Spleen (tissue), 11 donors: Measurements from ENCODE around the gene PRKCA. TPM values are rescaled to one million over a fixed set of nuclear protein-coding genes. Genes with fewer than 3 reads are reported as not detected.

Source experiments
- DNase-seq: peaks from one replicate; pipeline ENCODE4 v3.0.0-alpha.2; 2020
- H3K27ac ChIP-seq, 8 donors: fragments of 200-600 bp; sonication (generic) in 7 of 8; 1 replicate in 4 of 8; 2 replicates in 4 of 8; pipeline versions ENCODE4 v1.5.0 to v1.8.0; 2016 to 2021; ENCODE audit warnings: inconsistent platforms in 4 of 8, mild to moderate bottlenecking in 4 of 8, moderate library complexity in 1 of 8
- H3K27me3 ChIP-seq, 7 donors: fragments of 200-600 bp; sonication (generic) in 6 of 7; replicated peaks in 1 of 7; 1 replicate in 4 of 7; 2 replicates in 3 of 7; pipeline versions ENCODE4 v1.5.0 to v1.8.0; 2016 to 2021; ENCODE audit warnings: inconsistent platforms in 3 of 7, mild to moderate bottlenecking in 1 of 7
- H3K36me3 ChIP-seq, 6 donors: fragments of 200-600 bp; sonication (generic) in 5 of 6; 1 replicate in 4 of 6; 2 replicates in 2 of 6; pipeline versions ENCODE4 v1.5.0 to v1.8.0; 2016 to 2021; ENCODE audit warnings: inconsistent platforms in 2 of 6
- H3K4me1 ChIP-seq, 6 donors: fragments of 200-600 bp; sonication (generic) in 5 of 6; 1 replicate in 3 of 6; 2 replicates in 3 of 6; pipeline versions ENCODE4 v1.5.0 to v1.8.0; 2016 to 2021; ENCODE audit warnings: inconsistent platforms in 3 of 6
- H3K4me3 ChIP-seq, 8 donors: fragments of 200-600 bp; sonication (generic) in 7 of 8; 1 replicate in 4 of 8; 2 replicates in 4 of 8; pipeline versions ENCODE4 v1.5.0 to v1.8.0; 2016 to 2021; ENCODE audit warnings: inconsistent platforms in 4 of 8, mild to moderate bottlenecking in 4 of 8, moderate library complexity in 2 of 8
- H3K9me3 ChIP-seq, 8 donors: fragments of 200-600 bp; sonication (generic) in 7 of 8; 1 replicate in 4 of 8; 2 replicates in 4 of 8; pipeline versions ENCODE4 v1.5.0 to v1.8.0; 2016 to 2021; ENCODE audit warnings: inconsistent platforms in 4 of 8
- CTCF ChIP-seq, 11 experiments: fragments of 200-600 bp in 7 of 11; fragments of 450-650 bp in 4 of 11; sonication (generic) in 4 of 11; IDR thresholded peaks in 8 of 11; conservative IDR thresholded peaks in 3 of 11; 1 replicate in 7 of 11; 2 replicates in 4 of 11; pipeline versions ENCODE4 v1.4.0 to v1.8.0; 2016 to 2021; ENCODE audit warnings: antibody characterized with exemption in 11 of 11, inconsistent platforms in 4 of 11, mild to moderate bottlenecking in 1 of 11
- POLR2A ChIP-seq, 3 donors: fragments of 450-650 bp; IDR thresholded peaks; one replicate each; pipeline ENCODE4 v1.5.1; 2017; ENCODE audit warnings: antibody characterized with exemption in 3 of 3, mild to moderate bottlenecking in 1 of 3
- POLR2AphosphoS5 ChIP-seq, 3 donors: sonication (generic); formaldehyde crosslinking; IDR thresholded peaks; one replicate each; pipeline ENCODE4 v1.5.1; 2017; ENCODE audit warnings: antibody characterized with exemption in 3 of 3
- WGBS, 5 donors: extraction: QIAGEN DNeasy Blood & Tissue Kit in 3 of 5; methylation state at CpG; one replicate each; pipeline versions ENCODE4 v1.1.5 to v1.1.7; 2013 to 2018; 5-methylcytosine and 5-hydroxymethylcytosine counted together
- intact Hi-C: fragments of 100-400 bp; cut with DNase I; formaldehyde crosslinking; loops from one replicate; pipeline ENCODE4 v1.15.0; 2023; ENCODE audit warnings: low total_unique reads
- polyA plus RNA-seq, 3 donors: library from polyadenylated mRNA; stranded (reverse); fragments of 200-250 nt; gene quantifications; one replicate each; pipeline ENCODE4 v1.2.1, GENCODE V29; 2013
- total RNA-seq, 7 donors: library from RNA; depleted of rRNA in 3 of 7; stranded (reverse); fragments of >200 nt in 3 of 7; fragmentation: NEBNext Ultra II Directional in 4 of 7; extraction: Animal tissue kit (Norgen Biotek cat#: 25700) in 4 of 7; gene quantifications; one replicate each; pipeline versions ENCODE4 v1.1.0 to v1.2.1, GENCODE V29; 2016 to 2021
- donor health status: healthy with polysubstance abuse.
- donor health status: DM: no; HTN: no; CAD: no; lungs with moderate emphysema.
- donor health status: DM: no; HTN: no; CAD: no.
- donor health status: Bipolar disorder and iron deficiency.
- donor health status: healthy.
- donor health status: DM: no; HTN: no; CAD: no.
- donor health status: DM: yes; HTN: yes; CAD: no.

Gene PRKCA
- total and polyA plus RNA-seq, 10 donors = 1.7 to 59.7 (median 31.2) TPM

GRCh38 chr17:66299711-66300110, 2.7 kb upstream of the PRKCA start:
- H3K27me3 ChIP-seq = peaks cover 0 to 34% (median 3%) of the 10 kb centered on the region in 7 donors
- 89 to 99% (median 94%) methylated on average over 4 of the region's 4 CpGs for WGBS, 5 donors
- no peak overlapping the region for H3K4me3 ChIP-seq
- no peaks in the 10 kb centered on the region for H3K9me3 ChIP-seq
- peaks cover 0 to 37% (median 26%) of the 10 kb centered on the region in 6 donors for H3K4me1 ChIP-seq
- no peaks in the 10 kb centered on the region for H3K36me3 ChIP-seq
- intact Hi-C loops = no loop called here
- no peak for TF ChIP-seq CTCF (IDR thresholded peaks at IDR 0.05 in 8 of 11, conservative IDR thresholded peaks at IDR 0.05 in 3 of 11)
- TF ChIP-seq POLR2A (IDR thresholded peaks at IDR 0.05) = no peak
- no peak for TF ChIP-seq POLR2AphosphoS5 (IDR thresholded peaks at IDR 0.05)
- H3K27ac ChIP-seq = no peak overlapping the region
- no peak for DNase-seq

- Histone ChIP-seq H3K27ac (no peak overlapping the region), H3K36me3 (no peaks in the 10 kb centered on the region), H3K4me3 (peak overlapping the region in 2 of 8 donors; percentile 80 to 84), H3K27me3 (peaks cover 0 to 34% (median 3%) of the 10 kb centered on the region in 7 donors), H3K4me1 (peaks cover 1 to 50% (median 32%) of the 10 kb centered on the region in 6 donors), H3K9me3 (no peaks in the 10 kb centered on the region)
- WGBS, 5 donors = 63 to 79% (median 77%) methylated on average over 8 of the region's 8 CpGs
- intact Hi-C loops = no loop called here
- TF ChIP-seq CTCF (IDR thresholded peaks at IDR 0.05 in 8 of 11, conservative IDR thresholded peaks at IDR 0.05 in 3 of 11) (no peak), POLR2A (IDR thresholded peaks at IDR 0.05) (no peak), POLR2AphosphoS5 (IDR thresholded peaks at IDR 0.05) (no peak)
- DNase-seq = no peak
Observed at GRCh38 chr17:66300956-66301355, 1.5 kb upstream of the PRKCA start.

GRCh38 chr17:66301367-66301863, 998 bp upstream of the PRKCA start:
- Histone ChIP-seq H3K27me3 (peaks cover 0 to 34% (median 3%) of the 10 kb centered on the region in 7 donors), H3K27ac (peak overlapping the region in 7 of 8 donors; percentile 12 to 87 (median 69)), H3K36me3 (no peaks in the 10 kb centered on the region), H3K9me3 (no peaks in the 10 kb centered on the region), H3K4me1 (peaks cover 3 to 54% (median 34%) of the 10 kb centered on the region in 6 donors), H3K4me3 (peak overlapping the region; percentile 51 to 92 (median 78))
- intact Hi-C loops = no loop called here
- DNase-seq = no peak
- TF ChIP-seq CTCF (IDR thresholded peaks at IDR 0.05 in 8 of 11, conservative IDR thresholded peaks at IDR 0.05 in 3 of 11) (no peak), POLR2A (IDR thresholded peaks at IDR 0.05) (no peak), POLR2AphosphoS5 (IDR thresholded peaks at IDR 0.05) (no peak)
- 38 to 43% (median 42%) methylated on average over 14 of the region's 14 CpGs for WGBS, 5 donors

GRCh38 chr17:66302761-66303626, 581 bp downstream of the PRKCA start:
- 0 to 1% (median 1%) methylated on average over 27 to 91 of the region's 91 CpGs for WGBS, 5 donors
- H3K4me1 ChIP-seq = peaks cover 3 to 66% (median 35%) of the 10 kb centered on the region in 6 donors
- no peaks in the 10 kb centered on the region for H3K36me3 ChIP-seq
- peak overlapping the region; percentile 72 to 92 (median 80) for H3K4me3 ChIP-seq
- intact Hi-C loops = no loop called here
- peak overlapping the region; percentile 53 to 87 (median 73) for H3K27ac ChIP-seq
- peak; percentile 84 for DNase-seq
- H3K27me3 ChIP-seq = peaks cover 0 to 34% (median 3%) of the 10 kb centered on the region in 7 donors
- TF ChIP-seq POLR2AphosphoS5 (IDR thresholded peaks at IDR 0.05) (peak in 1 of 3 donors; percentile 47), CTCF (IDR thresholded peaks at IDR 0.05 in 8 of 11, conservative IDR thresholded peaks at IDR 0.05 in 3 of 11) (no peak)
- H3K9me3 ChIP-seq = no peaks in the 10 kb centered on the region
